Measurements from ENCODE around the gene PALLD. TPM values are rescaled to one million over a fixed set of nuclear protein-coding genes. Genes with fewer than 3 reads are reported as not detected.

PALLD gene
- total and polyA plus RNA-seq, 2 of the 8 experiments (the other 6 are each of a cell fraction or from before 2014, with no cell fraction given), result 10.5 to 25.0 TPM

GRCh38 chr4:168748807-168749206, 252.0 kb downstream of the PALLD start:
- Histone ChIP-seq H3K23ac (ENCODE audit: insufficient read length) (no peak overlapping the region), H3K23me2 (ENCODE audit: low read depth, low read length) (no peaks in the 10 kb centered on the region), H3K27ac (ENCODE audit: low read depth, low read length) (no peak overlapping the region), H3K79me1 (ENCODE audit: low read depth, low read length) (no peaks in the 10 kb centered on the region), H3K4ac (replicated peaks; ENCODE audit: insufficient read length, low read depth, low read length) (no peak overlapping the region), H4K8ac (ENCODE audit: extremely low read depth, insufficient read depth, low read length) (no peak overlapping the region), H3K36me3 (ENCODE audit: control insufficient read depth in 2 of 4, insufficient read depth in 4 of 4, low read length in 3 of 4) (no peaks in the 10 kb centered on the region), H4K20me1 (replicated peaks in 1 of 2; ENCODE audit: control insufficient read depth in 1 of 2, insufficient read depth in 2 of 2, low read length in 2 of 2) (no peaks in the 10 kb centered on the region), H3K27me3 (replicated peaks in 1 of 4; ENCODE audit: control insufficient read depth in 3 of 4, extremely low read depth in 1 of 4, insufficient read depth in 3 of 4, low read length in 3 of 4) (no peaks in the 10 kb centered on the region), H2AFZ (ENCODE audit: low read length) (no peak overlapping the region), H3K9ac (replicated peaks in 1 of 4; ENCODE audit: extremely low read depth in 1 of 4, low read depth in 3 of 4, low read length in 3 of 4) (no peak overlapping the region), H3K14ac (ENCODE audit: insufficient read length) (no peak overlapping the region), H4K5ac (ENCODE audit: insufficient read length, low read depth, low read length) (no peak overlapping the region), H4K91ac (replicated peaks; ENCODE audit: insufficient read length, low read length) (no peak overlapping the region), H3K4me3 (ENCODE audit: extremely low read depth in 1 of 4, insufficient read depth in 2 of 4, low read depth in 3 of 4, low read length in 4 of 4) (no peak overlapping the region), H2BK120ac (replicated peaks; ENCODE audit: low read depth, low read length) (no peak overlapping the region), H3K56ac (replicated peaks; ENCODE audit: insufficient read length, low read depth, low read length) (no peak overlapping the region), H3K4me2 (ENCODE audit: insufficient read depth in 1 of 2, low read depth in 2 of 2, low read length in 2 of 2) (no peak overlapping the region), H3K4me1 (replicated peaks in 1 of 4; ENCODE audit: control insufficient read depth in 3 of 4, insufficient read depth in 4 of 4, low read length in 3 of 4) (no peaks in the 10 kb centered on the region), H3K18ac (ENCODE audit: extremely low read depth, low read length) (no peak overlapping the region), H2BK20ac (ENCODE audit: low read length) (no peak overlapping the region), H2BK5ac (ENCODE audit: low read depth, low read length) (no peak overlapping the region), H2BK15ac (ENCODE audit: low read length) (no peak overlapping the region), H2AK5ac (ENCODE audit: low read depth, low read length) (no peak overlapping the region), H3K79me2 (ENCODE audit: control insufficient read depth in 1 of 2, insufficient read depth in 2 of 2, low read length in 2 of 2) (no peaks in the 10 kb centered on the region), H3K9me3 (ENCODE audit: insufficient read depth in 2 of 2, low read depth in 1 of 2, low read length in 1 of 2) (no peaks in the 10 kb centered on the region), H2BK12ac (ENCODE audit: low read depth, low read length) (no peak overlapping the region)
- TF ChIP-seq FOSL1 (IDR thresholded peaks at IDR 0.05; ENCODE audit: insufficient read depth, low read depth, low read length), result no peak
- TF ChIP-seq GABPA (IDR thresholded peaks at IDR 0.05; ENCODE audit: borderline replicate concordance, insufficient read depth, low read length), result no peak
- TF ChIP-seq TBP (IDR thresholded peaks at IDR 0.05; ENCODE audit: low read depth, low read length), result no peak
- TF ChIP-seq ASH2L (IDR thresholded peaks at IDR 0.05; ENCODE audit: low read length), result no peak
- TF ChIP-seq YY1 (IDR thresholded peaks at IDR 0.05; ENCODE audit: low read depth, low read length), result no peak
- 88% methylated on average over 1 of the region's 1 CpG; no CpG with 5 or more reads in 1 of the 2 experiments for WGBS, 2 experiments (ENCODE audit: extremely low coverage in 1 of 2, insufficient coverage in 1 of 2, insufficient read length in 1 of 2, insufficient replicate concordance in 2 of 2, low coverage in 1 of 2, low lambda C conversion rate in 2 of 2, missing lambda C conversion rate in 1 of 2)
- no peak for DNase-seq (ENCODE audit: low read depth in 1 of 2, low spot score in 2 of 2)
- POLR2A ChIA-PET (ENCODE audit: partially characterized antibody), result no interaction called here
- CTCF ChIA-PET (ENCODE audit: partially characterized antibody), result no interaction called here
- FAIRE-seq, result no peak

Measured in H1 (cell line).